Naive B cell (primary cell): Measurements from ENCODE around the gene UNC5B. TPM values are rescaled to one million over a fixed set of nuclear protein-coding genes. Genes with fewer than 3 reads are reported as not detected.

ENCODE experiments used
- ATAC-seq, 2 donors: fragments of 150-1000 bp; cut with Tn5 transposase; 2 replicates each; pipeline ENCODE4 v1.10.0; 2021; ENCODE audit warnings: low read depth in 2 of 2, mild to moderate bottlenecking in 2 of 2, moderate library complexity in 2 of 2
- DNase-seq: peaks from one replicate; pipeline ENCODE4 v3.0.0; 2022
- H3K27ac Mint-ChIP-seq, 6 donors: one replicate each; pipeline ENCODE4 v1.8.0; 2020 to 2022; ENCODE audit warnings: mild to moderate bottlenecking in 6 of 6, mixed read lengths in 6 of 6, moderate library complexity in 5 of 6, inconsistent platforms in 2 of 6
- H3K27me3 Mint-ChIP-seq, 3 donors: one replicate each; pipeline ENCODE4 v1.8.0; 2021 to 2022; ENCODE audit warnings: mixed read lengths in 3 of 3, mild to moderate bottlenecking in 1 of 3
- H3K36me3 Mint-ChIP-seq, 2 donors: one replicate each; pipeline ENCODE4 v1.8.0; 2020 to 2022; ENCODE audit warnings: mixed read lengths in 2 of 2, inconsistent platforms in 1 of 2, mild to moderate bottlenecking in 1 of 2
- H3K4me1 Mint-ChIP-seq, 3 donors: one replicate each; pipeline ENCODE4 v1.8.0; 2020 to 2022; ENCODE audit warnings: mixed read lengths in 3 of 3, inconsistent platforms in 1 of 3, mild to moderate bottlenecking in 1 of 3, moderate library complexity in 1 of 3
- H3K4me3 Mint-ChIP-seq, 8 donors: one replicate each; pipeline ENCODE4 v1.8.0; 2020 to 2022; ENCODE audit warnings: mild to moderate bottlenecking in 8 of 8, mixed read lengths in 8 of 8, moderate library complexity in 8 of 8, inconsistent platforms in 2 of 8
- H3K9me3 Mint-ChIP-seq, 7 donors: one replicate each; pipeline ENCODE4 v1.8.0; 2020 to 2022; ENCODE audit warnings: mixed read lengths in 7 of 7, mild to moderate bottlenecking in 5 of 7, inconsistent platforms in 2 of 7, moderate library complexity in 1 of 7
- polyA plus RNA-seq, 6 donors: library from polyadenylated mRNA; unstranded; fragments of 300-500 nt; fragmentation: Illumina TruSeq; gene quantifications; one replicate each; pipeline ENCODE4 v1.2.3, GENCODE V29; 2021; ENCODE audit warnings: low read depth in 6 of 6

Gene UNC5B
- polyA plus RNA-seq, 6 donors from 2014 or later = not detected

- Mint-ChIP-seq H3K4me1 (no peaks in the 10 kb centered on the region), H3K27ac (no peak overlapping the region)
- DNase-seq = no peak
These were observed 14.4 kb upstream of the UNC5B start for GRCh38 chr10:71197955-71198354.

GRCh38 chr10:71201849-71202248, 10.5 kb upstream of the UNC5B start:
- ATAC-seq = no peak
- H3K36me3 Mint-ChIP-seq = peaks cover 13 to 15% of the 10 kb centered on the region in 2 donors

More at GRCh38 chr10:71197955-71198354, 14.4 kb upstream of the UNC5B start:
- no peak for ATAC-seq
- Mint-ChIP-seq H3K27me3 (peaks cover 0 to 6% (median 5%) of the 10 kb centered on the region in 3 donors), H3K9me3 (peaks cover 14 to 39% (median 22%) of the 10 kb centered on the region in 7 donors), H3K36me3 (peaks cover 13 to 15% of the 10 kb centered on the region in 2 donors), H3K4me3 (no peak overlapping the region)

GRCh38 chr10:71202314-71202713, 10.1 kb upstream of the UNC5B start:
- ATAC-seq = no peak
- Mint-ChIP-seq H3K4me1 (peaks cover 0 to 2% (median 0%) of the 10 kb centered on the region in 3 donors), H3K27me3 (peaks cover 1 to 42% (median 27%) of the 10 kb centered on the region in 3 donors), H3K36me3 (peaks cover 13 to 15% of the 10 kb centered on the region in 2 donors), H3K4me3 (no peak overlapping the region), H3K27ac (no peak overlapping the region), H3K9me3 (peaks cover 9 to 20% (median 18%) of the 10 kb centered on the region in 7 donors)
- DNase-seq = no peak

More at GRCh38 chr10:71201849-71202248, 10.5 kb upstream of the UNC5B start:
- H3K27me3 Mint-ChIP-seq = peaks cover 0 to 38% (median 22%) of the 10 kb centered on the region in 3 donors
- H3K4me3 Mint-ChIP-seq = no peak overlapping the region
- peaks cover 11 to 24% (median 22%) of the 10 kb centered on the region in 7 donors for H3K9me3 Mint-ChIP-seq
- no peak overlapping the region for H3K27ac Mint-ChIP-seq
- no peak for DNase-seq
- H3K4me1 Mint-ChIP-seq = no peaks in the 10 kb centered on the region

- Mint-ChIP-seq H3K27me3 (peaks cover 9 to 51% (median 35%) of the 10 kb centered on the region in 3 donors), H3K4me3 (no peak overlapping the region), H3K4me1 (peaks cover 0 to 2% (median 0%) of the 10 kb centered on the region in 3 donors), H3K36me3 (peaks cover 9 to 10% of the 10 kb centered on the region in 2 donors), H3K9me3 (peaks cover 7 to 14% (median 11%) of the 10 kb centered on the region in 7 donors), H3K27ac (no peak overlapping the region)
- DNase-seq = no peak
- no peak for ATAC-seq
These were observed 9.2 kb upstream of the UNC5B start for GRCh38 chr10:71203124-71203523.

GRCh38 chr10:71203716-71204115, 8.7 kb upstream of the UNC5B start:
- DNase-seq = no peak
- Mint-ChIP-seq H3K27ac (no peak overlapping the region), H3K4me1 (peaks cover 0 to 2% (median 0%) of the 10 kb centered on the region in 3 donors), H3K27me3 (peaks cover 11 to 54% (median 41%) of the 10 kb centered on the region in 3 donors), H3K4me3 (no peak overlapping the region), H3K9me3 (peaks cover under 1 to 9% (median 5%) of the 10 kb centered on the region in 7 donors), H3K36me3 (peaks cover 3 to 4% of the 10 kb centered on the region in 2 donors)
- no peak for ATAC-seq

- ATAC-seq (no peak), DNase-seq (no peak)
- Mint-ChIP-seq H3K36me3 (no peaks in the 10 kb centered on the region), H3K27ac (no peak overlapping the region), H3K4me1 (peaks cover 0 to 4% (median 0%) of the 10 kb centered on the region in 3 donors), H3K27me3 (peaks cover 11 to 56% (median 50%) of the 10 kb centered on the region in 3 donors), H3K4me3 (no peak overlapping the region), H3K9me3 (peaks cover 0 to 3% (median 0%) of the 10 kb centered on the region in 7 donors)
These were observed 7.6 kb upstream of the UNC5B start for GRCh38 chr10:71204746-71205145.

- Mint-ChIP-seq H3K27me3 (peaks cover 16 to 64% (median 53%) of the 10 kb centered on the region in 3 donors), H3K27ac (no peak overlapping the region)
These were observed 6.9 kb upstream of the UNC5B start for GRCh38 chr10:71205468-71205867.

GRCh38 chr10:71206911-71207310, 5.5 kb upstream of the UNC5B start:
- ATAC-seq = no peak
- Mint-ChIP-seq H3K9me3 (no peaks in the 10 kb centered on the region), H3K27ac (no peak overlapping the region), H3K27me3 (peaks cover 30 to 78% (median 67%) of the 10 kb centered on the region in 3 donors), H3K36me3 (no peaks in the 10 kb centered on the region), H3K4me3 (no peak overlapping the region), H3K4me1 (peaks cover 0 to 9% (median 2%) of the 10 kb centered on the region in 3 donors)
- no peak for DNase-seq

More at GRCh38 chr10:71205468-71205867, 6.9 kb upstream of the UNC5B start:
- no peaks in the 10 kb centered on the region for H3K9me3 Mint-ChIP-seq
- no peak overlapping the region for H3K4me3 Mint-ChIP-seq
- DNase-seq (no peak), ATAC-seq (no peak)
- H3K4me1 Mint-ChIP-seq = peaks cover 0 to 4% (median 0%) of the 10 kb centered on the region in 3 donors
- no peaks in the 10 kb centered on the region for H3K36me3 Mint-ChIP-seq

- ATAC-seq (no peak), DNase-seq (no peak)
- Mint-ChIP-seq H3K36me3 (no peaks in the 10 kb centered on the region), H3K9me3 (no peaks in the 10 kb centered on the region), H3K4me3 (no peak overlapping the region), H3K4me1 (peaks cover 0 to 11% (median 2%) of the 10 kb centered on the region in 3 donors), H3K27ac (no peak overlapping the region), H3K27me3 (peaks cover 31 to 77% (median 68%) of the 10 kb centered on the region in 3 donors)
These were observed 4.8 kb upstream of the UNC5B start for GRCh38 chr10:71207578-71207977.

GRCh38 chr10:71209352-71209715, 3.0 kb upstream of the UNC5B start:
- ATAC-seq (no peak), DNase-seq (no peak)
- H3K9me3 Mint-ChIP-seq = no peaks in the 10 kb centered on the region
- peaks cover 34 to 82% (median 72%) of the 10 kb centered on the region in 3 donors for H3K27me3 Mint-ChIP-seq
- no peaks in the 10 kb centered on the region for H3K36me3 Mint-ChIP-seq
- H3K4me3 Mint-ChIP-seq = no peak overlapping the region
- H3K27ac Mint-ChIP-seq = no peak overlapping the region
- peaks cover 6 to 19% (median 7%) of the 10 kb centered on the region in 3 donors for H3K4me1 Mint-ChIP-seq

GRCh38 chr10:71209731-71210541, 2.4 kb upstream of the UNC5B start:
- Mint-ChIP-seq H3K4me3 (peak overlapping the region in 1 of 8 donors; percentile 48), H3K4me1 (peaks cover 6 to 21% (median 7%) of the 10 kb centered on the region in 3 donors), H3K27me3 (peaks cover 40 to 83% (median 71%) of the 10 kb centered on the region in 3 donors), H3K27ac (no peak overlapping the region), H3K9me3 (no peaks in the 10 kb centered on the region), H3K36me3 (no peaks in the 10 kb centered on the region)
- ATAC-seq (no peak), DNase-seq (no peak)

GRCh38 chr10:71210542-71210871, 1.9 kb upstream of the UNC5B start:
- ATAC-seq = no peak
- DNase-seq = no peak
- Mint-ChIP-seq H3K4me1 (peaks cover 6 to 21% (median 7%) of the 10 kb centered on the region in 3 donors), H3K27me3 (peaks cover 42 to 88% (median 66%) of the 10 kb centered on the region in 3 donors), H3K9me3 (no peaks in the 10 kb centered on the region), H3K36me3 (no peaks in the 10 kb centered on the region), H3K4me3 (peak overlapping the region in 3 of 8 donors; percentile 6 to 61 (median 48)), H3K27ac (no peak overlapping the region)

GRCh38 chr10:71211053-71211452, 1.3 kb upstream of the UNC5B start:
- DNase-seq = no peak
- H3K4me3 Mint-ChIP-seq = peak overlapping the region in 2 of 8 donors; percentile 6 to 49

More at GRCh38 chr10:71211053-71211452, 1.3 kb upstream of the UNC5B start:
- H3K36me3 Mint-ChIP-seq = no peaks in the 10 kb centered on the region
- H3K4me1 Mint-ChIP-seq = peaks cover 6 to 25% (median 7%) of the 10 kb centered on the region in 3 donors
- H3K27ac Mint-ChIP-seq = no peak overlapping the region
- ATAC-seq = no peak
- H3K9me3 Mint-ChIP-seq = no peaks in the 10 kb centered on the region
- peaks cover 48 to 91% (median 66%) of the 10 kb centered on the region in 3 donors for H3K27me3 Mint-ChIP-seq
